CD4-positive, alpha-beta T cell (primary cell): ENCODE measurements around the gene CITED1. TPM values are rescaled to one million over a fixed set of nuclear protein-coding genes. Genes with fewer than 3 reads are reported as not detected.

Source experiments
- ATAC-seq: fragments of 200-7000 bp; cut with Tn5 transposase; one replicate; pipeline ENCODE4 v1.10.0; 2022; ENCODE audit warnings: mild to moderate bottlenecking; ENCODE audit not compliant: poor library complexity
- CTCF ChIA-PET: fragments of 350-600 bp; sonication (Branson Sonifier 250); formaldehyde crosslinking; loops from one replicate; lab custom pipeline; 2021; ENCODE audit warnings: antibody characterized with exemption, inconsistent platforms; lab: Charles Lee
- POLR2A ChIA-PET: fragments of 350-600 bp; sonication (Branson Sonifier 250); formaldehyde crosslinking; loops from one replicate; lab custom pipeline; 2021; ENCODE audit warnings: antibody characterized with exemption, inconsistent platforms; lab: Charles Lee
- DNase-seq, 14 experiments: peaks; one replicate each; pipeline ENCODE4 v3.0.0-alpha.2; 2013 to 2020; ENCODE audit warnings: mixed read lengths in 2 of 14
- H3K27ac ChIP-seq, 2 donors: one replicate each; pipeline versions ENCODE4 v1.5.1 to v1.7.0; 2013; ENCODE audit warnings: low read length in 2 of 2, low read depth in 1 of 2, mild to moderate bottlenecking in 1 of 2
- H3K27me3 ChIP-seq, 2 experiments: 1 replicate in 1 of 2; 2 replicates in 1 of 2; pipeline versions ENCODE4 v1.6.1 to v1.7.0; 2013; ENCODE audit warnings: low read length in 2 of 2, control low read depth in 1 of 2, mild to moderate bottlenecking in 1 of 2, moderate library complexity in 1 of 2; ENCODE audit not compliant: insufficient read depth in 2 of 2, control insufficient read depth in 1 of 2
- H3K36me3 ChIP-seq: one replicate; pipeline ENCODE4 v1.6.1; 2013; ENCODE audit warnings: low read length, control low read depth; ENCODE audit not compliant: insufficient read depth
- H3K4me1 ChIP-seq: one replicate; pipeline ENCODE4 v1.6.1; 2013; ENCODE audit warnings: low read length, control low read depth; ENCODE audit not compliant: insufficient read depth
- H3K4me3 ChIP-seq: one replicate; pipeline ENCODE4 v1.5.1; 2013; ENCODE audit warnings: mild to moderate bottlenecking, low read length, moderate library complexity
- H3K9me3 ChIP-seq, 2 experiments: 1 replicate in 1 of 2; 2 replicates in 1 of 2; pipeline versions ENCODE4 v1.6.1 to v1.7.0; 2013; ENCODE audit warnings: low read length in 2 of 2, mild to moderate bottlenecking in 2 of 2, control low read depth in 1 of 2, moderate library complexity in 1 of 2; ENCODE audit not compliant: control insufficient read depth in 1 of 2, insufficient read depth in 1 of 2
- H3K27ac Mint-ChIP-seq: one replicate; pipeline ENCODE4 v1.8.0; 2020; ENCODE audit warnings: mixed read lengths
- H3K27me3 Mint-ChIP-seq: one replicate; pipeline ENCODE4 v1.8.0; 2021; ENCODE audit warnings: mixed read lengths
- H3K36me3 Mint-ChIP-seq: one replicate; pipeline ENCODE4 v1.8.0; 2021; ENCODE audit warnings: low read depth, mixed read lengths
- H3K4me1 Mint-ChIP-seq: one replicate; pipeline ENCODE4 v1.8.0; 2021; ENCODE audit warnings: low read depth, mixed read lengths
- H3K4me3 Mint-ChIP-seq: one replicate; pipeline ENCODE4 v1.8.0; 2020; ENCODE audit warnings: mild to moderate bottlenecking, mixed read lengths
- H3K9me3 Mint-ChIP-seq: one replicate; pipeline ENCODE4 v1.8.0; 2020; ENCODE audit warnings: mixed read lengths
- CTCF ChIP-seq: fragments of 200-600 bp; IDR thresholded peaks from one replicate; pipeline ENCODE4 v1.8.0; 2022; ENCODE audit warnings: antibody characterized with exemption, mild to moderate bottlenecking
- intact Hi-C, 2 experiments: fragments of 100-400 bp; cut with DNase I in 1 of 2; cut with micrococcal nuclease in 1 of 2; formaldehyde crosslinking; loops; one replicate each; pipeline versions ENCODE4 v1.15.1 to v1.9.0; 2023 to 2025; cut with DNase I, micrococcal nuclease
- total RNA-seq, 174 experiments: library from RNA in 2 of 174; stranded (reverse) in 2 of 174; gene quantifications; one replicate each; pipeline ENCODE4 v1.2.3 and lab custom pipeline; 2021 to 2026

The CITED1 gene
- total RNA-seq, 2 experiments from 2014 or later, result 0.52 TPM; not detected in 1

GRCh38 chrX:72260448-72260847 lies 45.3 kb downstream of the CITED1 start:
- ATAC-seq, result no peak
- H3K36me3 ChIP-seq, result no peaks in the 10 kb centered on the region
- POLR2A ChIA-PET, result no interaction called here
- H3K27ac ChIP-seq, result no peak overlapping the region
- H3K4me3 Mint-ChIP-seq, result no peak overlapping the region
- H3K27ac Mint-ChIP-seq, result no peak overlapping the region
- peaks cover 12% of the 10 kb centered on the region for H3K27me3 Mint-ChIP-seq
- no peak for DNase-seq
- CTCF ChIA-PET, result interaction anchor here (0.6 to 1.7 kb wide), 3 partner anchors 15 to 45 kb away, joined by 3 read pairs; partner anchors contain the start of genes CITED1 and RPS4X
- H3K9me3 Mint-ChIP-seq, result no peaks in the 10 kb centered on the region
- no peaks in the 10 kb centered on the region for H3K4me1 ChIP-seq
- no peak overlapping the region for H3K4me3 ChIP-seq
- H3K9me3 ChIP-seq, result no peaks in the 10 kb centered on the region
- H3K27me3 ChIP-seq, result no peaks in the 10 kb centered on the region
- no peaks in the 10 kb centered on the region for H3K4me1 Mint-ChIP-seq
- TF ChIP-seq CTCF, result no peak
- H3K36me3 Mint-ChIP-seq, result no peaks in the 10 kb centered on the region
- intact Hi-C loops, result no loop called here

GRCh38 chrX:72258174-72258573 lies 47.5 kb downstream of the CITED1 start:
- no peak for TF ChIP-seq CTCF
- no peak overlapping the region for H3K27ac ChIP-seq
- no peak overlapping the region for H3K4me3 ChIP-seq
- POLR2A ChIA-PET, result no interaction called here
- intact Hi-C loops, result no loop called here
- ATAC-seq (no peak), DNase-seq (no peak)
- Mint-ChIP-seq H3K4me1 (peaks cover 4% of the 10 kb centered on the region), H3K36me3 (no peaks in the 10 kb centered on the region), H3K9me3 (no peaks in the 10 kb centered on the region), H3K27me3 (peaks cover 26% of the 10 kb centered on the region), H3K4me3 (no peak overlapping the region), H3K27ac (no peak overlapping the region)
- H3K36me3 ChIP-seq, result no peaks in the 10 kb centered on the region
- H3K27me3 ChIP-seq, result peaks cover 0 to 3% of the 10 kb centered on the region in 2 experiments
- no peaks in the 10 kb centered on the region for H3K9me3 ChIP-seq
- CTCF ChIA-PET, result interaction anchor here (1.6 kb wide), 1 partner anchor 12 kb away, joined by 4 read pairs; no protein-coding TSS in a partner anchor
- H3K4me1 ChIP-seq, result no peaks in the 10 kb centered on the region

GRCh38 chrX:72255864-72256263 lies 49.9 kb downstream of the CITED1 start:
- ATAC-seq (no peak), DNase-seq (no peak)
- H3K27me3 Mint-ChIP-seq, result peaks cover 33% of the 10 kb centered on the region
- ChIA-PET POLR2A (no interaction called here), CTCF (no interaction called here)
- Histone ChIP-seq H3K27ac (no peak overlapping the region), H3K27me3 (peaks cover 0 to 3% of the 10 kb centered on the region in 2 experiments), H3K4me1 (no peaks in the 10 kb centered on the region), H3K9me3 (no peaks in the 10 kb centered on the region), H3K4me3 (no peak overlapping the region), H3K36me3 (no peaks in the 10 kb centered on the region)
- H3K36me3 Mint-ChIP-seq, result no peaks in the 10 kb centered on the region
- intact Hi-C loops, result no loop called here
- no peaks in the 10 kb centered on the region for H3K9me3 Mint-ChIP-seq
- peaks cover 4% of the 10 kb centered on the region for H3K4me1 Mint-ChIP-seq
- H3K27ac Mint-ChIP-seq, result no peak overlapping the region
- no peak overlapping the region for H3K4me3 Mint-ChIP-seq
- TF ChIP-seq CTCF, result no peak
